ENCODE results near the gene RAD51.

GRCh38 chr15:40691737-40692136 lies 3.2 kb upstream of the RAD51 start:
- TF ChIP-seq EZH2 (IDR thresholded peaks at IDR 0.05; ENCODE audit: borderline replicate concordance, low read depth, low read length, severe bottlenecking) (no peak), CTCF (IDR thresholded peaks at IDR 0.05; ENCODE audit: borderline replicate concordance, extremely low read depth, low read length, poor library complexity, severe bottlenecking) (no peak)
